HL-60/S4 (cell line): ENCODE results near the gene CSNK2B.

Experiments used
- in situ Hi-C: fragments of 300-500 bp; cut with MboI; formaldehyde crosslinking; loops from 2 replicates; pipeline ENCODE4 v1.14.3; 2022; ENCODE audit warnings: low sequenced_read_pairs

CSNK2B gene

DNA sequence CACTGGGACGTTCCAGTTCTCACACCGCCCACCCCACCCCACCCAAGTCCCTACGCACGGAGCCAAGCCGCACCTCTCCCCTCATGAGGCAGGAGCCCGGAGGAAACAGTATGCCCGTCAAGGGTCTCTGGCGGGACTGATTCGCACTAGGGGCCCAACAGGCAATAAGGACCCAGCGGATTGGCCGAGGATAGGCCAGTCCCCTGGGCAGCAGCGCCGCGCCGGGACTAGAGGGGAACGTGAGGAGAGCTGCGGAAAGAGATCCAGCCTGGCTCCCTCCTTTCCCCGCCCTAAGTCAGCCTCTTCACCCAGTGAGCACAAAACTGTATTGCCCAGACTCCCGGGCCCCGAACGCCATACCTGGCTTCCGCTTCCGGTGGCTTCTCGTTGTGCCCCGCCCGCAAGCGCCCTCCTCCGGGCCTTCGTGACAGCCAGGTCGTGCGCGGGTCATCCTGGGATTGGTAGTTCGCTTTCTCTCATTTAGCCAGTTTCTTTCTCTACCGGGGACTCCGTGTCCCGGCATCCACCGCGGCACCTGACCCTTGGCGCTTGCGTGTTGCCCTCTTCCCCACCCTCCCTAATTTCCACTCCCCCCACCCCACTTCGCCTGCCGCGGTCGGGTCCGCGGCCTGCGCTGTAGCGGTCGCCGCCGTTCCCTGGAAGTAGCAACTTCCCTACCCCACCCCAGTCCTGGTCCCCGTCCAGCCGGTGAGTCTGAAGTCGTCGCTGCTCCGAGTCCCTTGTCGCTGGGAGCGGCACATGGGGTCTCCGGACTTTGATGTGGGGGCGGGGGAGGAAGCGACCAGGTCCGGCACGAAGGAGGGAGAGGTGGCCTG, at the start of gene CSNK2B:
Gene CSNK2B, plus strand, starts transcription at position 580 of the 836 bp plus-strand sequence. CDS start 752 bp downstream, outside the sequence.
- in situ Hi-C loops, result no loop called here

DNA sequence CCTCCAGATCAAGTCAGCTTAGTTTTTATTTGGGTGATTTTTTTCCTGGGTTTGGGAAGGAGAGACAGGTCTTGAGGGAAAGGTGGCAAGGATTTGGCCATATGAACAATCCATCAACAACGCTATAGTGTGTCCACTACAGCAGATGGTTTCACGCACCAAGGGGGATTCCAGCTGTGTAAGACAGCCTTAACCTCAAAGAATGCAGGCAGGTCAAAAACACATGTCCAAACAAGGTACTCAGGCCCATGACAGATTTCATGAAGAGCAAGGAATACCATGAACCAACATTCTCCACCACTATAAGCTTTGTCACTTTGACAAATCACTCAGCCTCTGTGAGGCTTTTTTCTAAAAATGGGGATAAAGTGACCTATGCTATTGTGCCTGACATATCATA, 48.9 kb upstream of the CSNK2B start:
- in situ Hi-C loops, result no loop called here

- in situ Hi-C loops, result no loop called here
These were observed 45.9 kb upstream of the CSNK2B start for GRCh38 chr6:31619805-31620585.

- in situ Hi-C loops, result no loop called here
These were observed 45.1 kb upstream of the CSNK2B start, which contains the start of gene PRRC2A for GRCh38 chr6:31620586-31621319. Gene PRRC2A (plus strand): TSS chr6:31620715. CDS start chr6:31622790, 2,075 bp downstream.

GRCh38 chr6:31621320-31621939, 44.5 kb upstream of the CSNK2B start:
- in situ Hi-C loops, result no loop called here

DNA sequence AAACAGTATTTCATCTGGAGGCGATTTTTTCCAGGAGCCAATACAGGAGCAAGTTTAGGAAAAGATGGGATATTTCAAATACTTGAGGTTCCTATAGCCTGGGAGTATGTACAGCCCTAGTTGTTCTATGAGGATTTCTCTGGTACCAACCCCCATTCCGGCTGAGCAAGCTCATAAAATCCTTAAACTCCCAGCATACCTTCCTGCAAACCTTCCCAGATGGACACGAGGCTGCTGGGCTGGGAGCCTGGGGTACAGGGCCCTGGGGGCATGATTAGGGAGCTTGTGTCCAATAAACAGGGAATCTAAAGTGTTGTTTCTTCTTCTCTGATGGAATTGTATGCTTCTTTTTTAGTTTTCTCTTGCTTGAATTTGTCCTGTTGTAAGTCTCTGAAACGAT, 43.9 kb upstream of the CSNK2B start:
- in situ Hi-C loops, result no loop called here

DNA sequence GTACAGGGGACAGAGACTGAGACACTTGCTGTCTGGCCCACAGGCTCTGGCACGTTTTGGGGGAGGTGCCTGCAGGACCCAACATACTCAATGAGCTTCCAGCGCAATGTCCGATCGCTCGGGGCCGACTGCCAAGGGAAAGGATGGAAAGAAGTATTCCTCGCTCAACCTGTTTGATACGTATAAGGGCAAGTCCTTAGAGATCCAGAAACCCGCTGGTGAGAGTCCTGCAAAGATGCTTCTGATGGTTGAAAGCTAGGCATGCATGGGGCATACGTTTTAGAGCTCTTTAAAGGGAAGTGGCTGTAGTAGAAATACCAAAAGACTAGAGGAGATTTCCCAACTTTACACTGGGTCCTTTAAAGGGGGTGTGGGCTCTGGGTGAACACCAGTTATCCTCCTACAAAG, 43.2 kb upstream of the CSNK2B start:
- in situ Hi-C loops, result no loop called here

DNA sequence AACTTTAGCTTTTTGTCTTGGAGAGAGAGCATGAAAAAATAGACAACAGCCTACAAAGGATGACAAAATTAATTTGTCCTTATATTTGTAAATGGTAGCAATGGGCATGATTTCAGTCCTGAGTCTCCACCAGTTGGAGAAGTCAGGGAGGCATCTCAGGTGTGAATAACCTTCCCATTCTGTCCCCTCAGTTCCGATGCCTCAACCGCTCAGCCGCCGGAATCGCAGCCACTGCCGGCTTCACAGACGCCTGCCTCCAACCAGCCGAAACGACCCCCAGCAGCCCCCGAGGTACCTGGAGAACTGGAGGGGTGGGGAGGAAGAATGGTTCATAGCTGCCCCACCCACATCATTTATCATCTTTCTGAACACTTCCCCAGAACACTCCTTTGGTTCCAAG, 41.8 kb upstream of the CSNK2B start:
- in situ Hi-C loops, result no loop called here

GRCh38 chr6:31626952-31627351, 38.9 kb upstream of the CSNK2B start:
- in situ Hi-C loops, result no loop called here

GRCh38 chr6:31627690-31628287, 38.1 kb upstream of the CSNK2B start:
- in situ Hi-C loops, result no loop called here

DNA sequence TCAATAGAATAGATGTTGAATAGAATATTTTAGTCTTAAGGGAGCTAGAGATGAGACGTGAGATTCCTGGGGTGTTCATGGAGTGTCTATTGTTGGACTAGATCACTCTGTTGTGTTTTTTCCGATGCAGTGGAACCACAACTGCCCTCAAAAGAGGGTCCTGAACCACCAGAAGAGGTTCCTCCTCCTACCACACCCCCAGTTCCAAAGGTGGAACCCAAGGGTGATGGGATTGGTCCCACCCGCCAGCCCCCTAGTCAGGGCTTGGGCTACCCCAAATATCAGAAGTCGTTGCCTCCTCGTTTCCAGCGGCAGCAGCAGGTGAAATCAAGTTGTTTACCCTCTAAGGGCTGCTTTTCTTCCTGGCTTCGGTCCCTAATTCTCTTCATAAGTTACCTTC, 36.9 kb upstream of the CSNK2B start:
- in situ Hi-C loops, result no loop called here

GRCh38 chr6:31630177-31630934, 35.5 kb upstream of the CSNK2B start:
- in situ Hi-C loops, result no loop called here

- in situ Hi-C loops, result no loop called here
These were observed 34.7 kb upstream of the CSNK2B start for GRCh38 chr6:31631209-31631608.

- in situ Hi-C loops, result no loop called here
These were observed 34.1 kb upstream of the CSNK2B start for GRCh38 chr6:31631681-31632278.

GRCh38 chr6:31632279-31632946, 33.5 kb upstream of the CSNK2B start:
- in situ Hi-C loops, result no loop called here

GRCh38 chr6:31633447-31633846, 32.4 kb upstream of the CSNK2B start:
- in situ Hi-C loops, result no loop called here

DNA sequence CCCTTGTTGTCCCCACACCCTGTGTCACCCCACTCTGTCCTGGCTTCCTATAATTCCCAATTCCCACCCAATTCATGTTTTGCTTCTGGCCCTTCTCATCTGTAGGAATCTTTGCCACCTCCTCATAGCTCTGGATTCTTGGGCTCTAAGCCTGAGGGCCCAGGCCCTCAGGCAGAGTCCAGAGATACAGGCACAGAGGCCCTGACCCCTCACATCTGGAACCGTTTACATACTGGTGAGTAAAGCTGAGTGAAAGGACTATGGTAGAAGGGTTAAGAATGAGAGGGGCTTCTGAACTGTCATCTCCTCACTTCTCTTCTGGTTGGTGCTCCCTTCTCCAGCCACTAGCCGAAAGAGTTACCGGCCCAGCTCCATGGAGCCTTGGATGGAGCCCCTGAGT, 31.7 kb upstream of the CSNK2B start:
- in situ Hi-C loops, result no loop called here

GRCh38 chr6:31634969-31635575, 30.8 kb upstream of the CSNK2B start:
- in situ Hi-C loops, result no loop called here
